A549 (cell line): ENCODE data around the gene ANLN. TPM values are rescaled to one million over a fixed set of nuclear protein-coding genes. Genes with fewer than 3 reads are reported as not detected.

Source experiments
- ATAC-seq, 2 experiments: fragments of 200-7000 bp in 1 of 2; fragments of >200 bp in 1 of 2; cut with Nextera tagmentation in 1 of 2; cut with Tn5 transposase in 1 of 2; 3 replicates each; pipeline versions ENCODE4 v1.8.0 to v1.9.1; 2018 to 2020; ENCODE audit warnings: mild to moderate bottlenecking in 1 of 2, moderate library complexity in 1 of 2
- CTCF ChIA-PET: fragments of 300-600 bp; sonication (Branson Sonifier 250); formaldehyde crosslinking; extraction: SDS; loops from one replicate; lab custom pipeline; 2021; ENCODE audit warnings: antibody characterized with exemption, inconsistent platforms; lab: Yijun Ruan, JAX
- POLR2A ChIA-PET: fragments of 350-600 bp; formaldehyde crosslinking; extraction: SDS; loops from one replicate; lab custom pipeline; 2021; ENCODE audit warnings: antibody characterized with exemption, inconsistent platforms; lab: Yijun Ruan, JAX
- DNase-seq, 2 experiments: peaks; one replicate each; pipeline versions ENCODE4 v3.0.0 to v3.0.0-alpha.2; 2011 to 2016; ENCODE audit warnings: low read depth in 1 of 2, low spot score in 1 of 2
- FAIRE-seq: peaks from 2 replicates; lab custom pipeline; 2011; peaks lifted over from hg19 to GRCh38; lab: Jason Lieb, UNC
- H3K27ac ChIP-seq, 2 experiments: fragments of >200 bp; sonication (Bioruptor Twin); formaldehyde crosslinking; 3 replicates each; pipeline ENCODE4 v1.5.1; 2016 to 2017
- H3K4me1 ChIP-seq: fragments of >200 bp; sonication (Bioruptor Twin); formaldehyde crosslinking; 3 replicates; pipeline ENCODE4 v1.6.1; 2016
- H3K4me2 ChIP-seq: fragments of >200 bp; sonication (Bioruptor Twin); formaldehyde crosslinking; 3 replicates; pipeline ENCODE4 v1.6.1; 2016
- H3K4me3 ChIP-seq: fragments of >200 bp; sonication (Bioruptor Twin); formaldehyde crosslinking; 3 replicates; pipeline ENCODE4 v1.5.1; 2016
- H3K9me3 ChIP-seq: fragments of >200 bp; sonication (Bioruptor Twin); formaldehyde crosslinking; 3 replicates; pipeline ENCODE4 v1.6.1; 2016
- ATOH8 ChIP-seq: fragments of 250-450 bp; sonication (Bioruptor Pico); IDR thresholded peaks from 2 replicates; pipeline ENCODE4 v1.5.0; 2020; ENCODE audit warnings: low read depth, mild to moderate bottlenecking, moderate library complexity
- BCL3 ChIP-seq: fragments of >200 bp; sonication (Bioruptor Twin); formaldehyde crosslinking; IDR thresholded peaks from 3 replicates; pipeline ENCODE4 v1.6.1; 2016
- E2F6 ChIP-seq: IDR thresholded peaks from 2 replicates; pipeline ENCODE4 v1.6.1; 2012; ENCODE audit warnings: low read depth, borderline replicate concordance
- ELK1 ChIP-seq: fragments of 150-350 bp; IDR thresholded peaks from 2 replicates; pipeline ENCODE4 v1.6.1; 2014; ENCODE audit warnings: low read depth, mild to moderate bottlenecking, low read length
- FOSB ChIP-seq: fragments of 250-450 bp; sonication (Bioruptor Pico); IDR thresholded peaks from 2 replicates; pipeline ENCODE4 v1.5.0; 2020; ENCODE audit warnings: mild to moderate bottlenecking, moderate library complexity
- HDAC2 ChIP-seq: fragments of 200-600 bp; sonication (generic); IDR thresholded peaks from 2 replicates; pipeline ENCODE4 v1.6.1; 2016
- HOXB13 ChIP-seq: fragments of 250-450 bp; sonication (Bioruptor Pico); IDR thresholded peaks from 2 replicates; pipeline ENCODE4 v1.5.0; 2020; ENCODE audit warnings: low read depth, mild to moderate bottlenecking, moderate library complexity
- HOXB5 ChIP-seq: fragments of 250-450 bp; sonication (Bioruptor Pico); IDR thresholded peaks from 2 replicates; pipeline ENCODE4 v1.5.0; 2020; ENCODE audit warnings: mild to moderate bottlenecking, moderate library complexity
- KDM1A ChIP-seq: fragments of 200-600 bp; sonication (generic); IDR thresholded peaks from 2 replicates; pipeline ENCODE4 v1.6.1; 2016; ENCODE audit warnings: low read depth, mild to moderate bottlenecking
- MAZ ChIP-seq: fragments of 150-350 bp; IDR thresholded peaks from 2 replicates; pipeline ENCODE4 v1.6.1; 2014; ENCODE audit warnings: antibody characterized with exemption, low read depth, low read length, borderline replicate concordance
- NFE2L2 ChIP-seq: fragments of 150-350 bp; conservative IDR thresholded peaks from 2 replicates; pipeline ENCODE4 v1.6.1; 2014; ENCODE audit warnings: low read length
- POLR2A ChIP-seq: IDR thresholded peaks from 2 replicates; pipeline ENCODE4 v1.6.1; 2012; ENCODE audit warnings: mild to moderate bottlenecking, low read length
- RCOR1 ChIP-seq: fragments of 150-350 bp; IDR thresholded peaks from 2 replicates; pipeline ENCODE4 v1.6.1; 2014; ENCODE audit warnings: antibody characterized with exemption, low read length, low read depth
- REST ChIP-seq: fragments of 200-600 bp; sonication (generic); IDR thresholded peaks from 2 replicates; pipeline ENCODE4 v1.6.1; 2016; ENCODE audit warnings: antibody characterized with exemption, mild to moderate bottlenecking, moderate library complexity
- RNF2 ChIP-seq: fragments of 200-600 bp; sonication (generic); IDR thresholded peaks from 2 replicates; pipeline ENCODE4 v1.6.1; 2016; ENCODE audit warnings: low read depth, mild to moderate bottlenecking, antibody characterized with exemption, moderate library complexity, borderline replicate concordance
- TFCP2L1 ChIP-seq: fragments of 250-450 bp; sonication (Bioruptor Pico); IDR thresholded peaks from 2 replicates; pipeline ENCODE4 v1.5.0; 2021; ENCODE audit warnings: mild to moderate bottlenecking
- TP53 ChIP-seq: fragments of 250-450 bp; sonication (Bioruptor Pico); IDR thresholded peaks from 2 replicates; pipeline ENCODE4 v1.5.0; 2021; ENCODE audit warnings: mild to moderate bottlenecking, moderate library complexity
- ZC3H11A ChIP-seq: fragments of 450-650 bp; IDR thresholded peaks from 2 replicates; pipeline ENCODE4 v1.6.1; 2014; ENCODE audit warnings: antibody characterized with exemption, mild to moderate bottlenecking
- ZSCAN20 ChIP-seq: fragments of 250-450 bp; sonication (Bioruptor Pico); IDR thresholded peaks from 2 replicates; pipeline ENCODE4 v1.8.0; 2022; ENCODE audit warnings: mild to moderate bottlenecking, moderate library complexity
- WGBS: methylation state at CpG from one replicate; pipeline ENCODE4 v1.1.6; 2017; ENCODE audit errors: missing lambda C conversion rate; 5-methylcytosine and 5-hydroxymethylcytosine counted together
- polyA plus RNA-seq, 4 experiments: library from polyadenylated mRNA; depleted of rRNA in 3 of 4; stranded (reverse); fragments of >200 nt; fragmentation: RNase III in 1 of 4; extraction: RNeasy Plus Mini Kit Qiagen cat#74134 plus additional on column Dnase treatment in 1 of 4; gene quantifications; 2 replicates in 3 of 4; 3 replicates in 1 of 4; pipeline ENCODE4 v1.2.3, GENCODE V29; 2011 to 2017

ANLN gene
- polyA plus RNA-seq, 2 of the 4 experiments (the other 2 are of a cell fraction): 52.4 to 72.9 TPM

GRCh38 chr7:36405409-36405803 is 15.7 kb downstream of the ANLN start:
- FAIRE-seq: no peak
- ChIA-PET CTCF (no interaction called here), POLR2A (no interaction called here)
- no peaks in the 10 kb centered on the region for H3K9me3 ChIP-seq
- peaks cover 6% of the 10 kb centered on the region; the same call in 1 of the 3 replicates for H3K4me1 ChIP-seq
- ATAC-seq: no peak
- no peak overlapping the region for H3K4me3 ChIP-seq
- WGBS: 97% methylated on average over 1 of the region's 1 CpG
- DNase-seq: no peak
- H3K27ac ChIP-seq: no peak overlapping the region
- TF ChIP-seq RCOR1 (no peak), E2F6 (no peak), REST (no peak), KDM1A (no peak), RNF2 (no peak), HOXB13 (CRISPR knock-in tag) (no peak), MAZ (no peak), POLR2A (no peak), BCL3 (no peak), ZSCAN20 (CRISPR knock-in tag) (no peak), ATOH8 (CRISPR knock-in tag) (no peak), FOSB (CRISPR knock-in tag) (no peak), ZC3H11A (no peak), HDAC2 (no peak)
- no peak overlapping the region for H3K4me2 ChIP-seq

- no peak overlapping the region for H3K4me2 ChIP-seq
- TF ChIP-seq FOSB (CRISPR knock-in tag): no peak
- TF ChIP-seq ELK1: no peak
- TF ChIP-seq NFE2L2: no peak
- no peak for TF ChIP-seq TP53
- no peak for TF ChIP-seq TFCP2L1 (CRISPR knock-in tag)
- no peak for TF ChIP-seq HOXB5 (CRISPR knock-in tag)
- ChIA-PET POLR2A (no interaction called here), CTCF (interaction anchor here (1.7 kb wide), 1 partner anchor 38 kb away, joined by 3 read pairs; no protein-coding TSS in a partner anchor)
- FAIRE-seq (no peak), DNase-seq (no peak), ATAC-seq (no peak)
- H3K4me3 ChIP-seq: no peak overlapping the region
- H3K27ac ChIP-seq: no peak overlapping the region
- H3K9me3 ChIP-seq: no peaks in the 10 kb centered on the region
- H3K4me1 ChIP-seq: peaks cover 6% of the 10 kb centered on the region; the same call in 1 of the 3 replicates
- WGBS: 96% methylated on average over 5 of the region's 5 CpGs
Measured at GRCh38 chr7:36406156-36406555, 16.5 kb downstream of the ANLN start.
